Erythroblast (primary cell): ENCODE data around the gene PRDM12.

Experiments used
- GATA1 ChIP-seq: IDR thresholded peaks from 2 replicates; pipeline ENCODE4 v1.6.1; 2011; ENCODE audit warnings: low read depth, mild to moderate bottlenecking, control low read depth, low read length, moderate library complexity
- POLR2A ChIP-seq: IDR thresholded peaks from 2 replicates; pipeline ENCODE4 v1.6.1; 2011; ENCODE audit warnings: mild to moderate bottlenecking, low read length

DNA sequence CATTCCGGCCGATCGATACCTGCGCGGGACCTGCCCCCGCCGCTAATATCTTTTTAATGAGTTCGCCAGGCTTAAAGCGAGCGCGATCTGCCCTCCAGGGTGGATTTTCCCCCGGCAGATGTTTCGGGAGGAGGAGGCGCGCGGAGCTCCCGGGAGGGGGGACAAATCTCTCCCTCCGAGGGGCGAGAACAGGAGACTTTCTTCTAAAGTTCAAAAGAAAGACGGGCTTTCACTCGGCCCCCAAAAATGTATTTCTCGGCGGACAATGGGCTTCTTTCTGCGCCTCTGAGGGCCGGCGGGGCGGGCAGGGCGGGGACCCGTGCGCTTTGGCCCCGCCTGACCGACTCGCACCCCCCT is 4.1 kb upstream of the PRDM12 start:
- TF ChIP-seq POLR2A (no peak), GATA1 (no peak)
